ENCODE results near the gene GAN.

GRCh38 chr16:81403601-81404391 lies 89.0 kb downstream of the GAN start:
- TF ChIP-seq, protein P1, sequence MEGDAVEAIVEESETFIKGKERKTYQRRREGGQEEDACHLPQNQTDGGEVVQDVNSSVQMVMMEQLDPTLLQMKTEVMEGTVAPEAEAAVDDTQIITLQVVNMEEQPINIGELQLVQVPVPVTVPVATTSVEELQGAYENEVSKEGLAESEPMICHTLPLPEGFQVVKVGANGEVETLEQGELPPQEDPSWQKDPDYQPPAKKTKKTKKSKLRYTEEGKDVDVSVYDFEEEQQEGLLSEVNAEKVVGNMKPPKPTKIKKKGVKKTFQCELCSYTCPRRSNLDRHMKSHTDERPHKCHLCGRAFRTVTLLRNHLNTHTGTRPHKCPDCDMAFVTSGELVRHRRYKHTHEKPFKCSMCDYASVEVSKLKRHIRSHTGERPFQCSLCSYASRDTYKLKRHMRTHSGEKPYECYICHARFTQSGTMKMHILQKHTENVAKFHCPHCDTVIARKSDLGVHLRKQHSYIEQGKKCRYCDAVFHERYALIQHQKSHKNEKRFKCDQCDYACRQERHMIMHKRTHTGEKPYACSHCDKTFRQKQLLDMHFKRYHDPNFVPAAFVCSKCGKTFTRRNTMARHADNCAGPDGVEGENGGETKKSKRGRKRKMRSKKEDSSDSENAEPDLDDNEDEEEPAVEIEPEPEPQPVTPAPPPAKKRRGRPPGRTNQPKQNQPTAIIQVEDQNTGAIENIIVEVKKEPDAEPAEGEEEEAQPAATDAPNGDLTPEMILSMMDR (IDR thresholded peaks at IDR 0.05): peak; percentile 95 to 96 (median 95)
- no peak for TF ChIP-seq POLR2A (IDR thresholded peaks at IDR 0.05)
